GM18526 (cell line): Measurements from ENCODE around the gene FN1.

Experiments
- POLR2A ChIP-seq: IDR thresholded peaks from 3 replicates; pipeline ENCODE4 v1.6.1; 2011; ENCODE audit not compliant: insufficient read length; ENCODE audit errors: extremely low read depth

FN1 gene

DNA sequence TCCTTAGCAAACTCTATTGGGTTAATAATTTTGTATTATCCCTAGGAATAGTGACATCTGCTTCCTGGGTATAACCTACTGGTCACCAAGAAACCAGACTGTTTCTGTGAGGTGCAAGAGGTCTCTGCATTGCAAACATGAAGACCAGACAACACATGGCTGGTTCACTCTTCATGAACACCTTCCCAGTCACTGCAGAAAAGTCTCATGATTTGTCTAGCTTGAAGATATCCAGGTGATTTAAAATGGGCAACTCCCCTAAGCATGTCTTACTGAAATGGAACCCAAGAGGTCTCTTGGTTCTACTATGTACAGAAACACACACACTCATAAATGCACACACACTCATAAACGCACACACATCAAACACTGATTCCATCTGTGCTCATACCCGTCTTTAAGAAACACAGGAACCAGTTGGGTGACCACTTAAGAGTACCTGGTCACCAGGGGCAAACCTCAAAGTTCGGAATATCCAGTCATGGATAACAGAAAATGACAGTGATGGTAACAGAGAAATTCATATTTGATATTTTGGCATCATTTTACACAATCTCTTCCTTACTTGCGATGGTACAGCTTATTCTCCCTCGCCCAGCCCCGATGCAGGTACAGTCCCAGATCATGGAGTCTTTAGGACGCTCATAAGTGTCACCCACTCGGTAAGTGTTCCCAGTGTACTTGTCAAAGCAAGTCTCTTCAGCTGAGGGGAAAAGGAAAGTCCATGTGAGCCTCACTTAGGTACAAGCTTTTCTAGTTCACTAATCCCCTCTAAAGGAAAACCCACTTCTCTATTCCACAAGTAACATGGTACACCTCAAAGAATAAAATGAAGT lies 2.9 kb downstream of the FN1 start:
- no peak for TF ChIP-seq POLR2A

DNA sequence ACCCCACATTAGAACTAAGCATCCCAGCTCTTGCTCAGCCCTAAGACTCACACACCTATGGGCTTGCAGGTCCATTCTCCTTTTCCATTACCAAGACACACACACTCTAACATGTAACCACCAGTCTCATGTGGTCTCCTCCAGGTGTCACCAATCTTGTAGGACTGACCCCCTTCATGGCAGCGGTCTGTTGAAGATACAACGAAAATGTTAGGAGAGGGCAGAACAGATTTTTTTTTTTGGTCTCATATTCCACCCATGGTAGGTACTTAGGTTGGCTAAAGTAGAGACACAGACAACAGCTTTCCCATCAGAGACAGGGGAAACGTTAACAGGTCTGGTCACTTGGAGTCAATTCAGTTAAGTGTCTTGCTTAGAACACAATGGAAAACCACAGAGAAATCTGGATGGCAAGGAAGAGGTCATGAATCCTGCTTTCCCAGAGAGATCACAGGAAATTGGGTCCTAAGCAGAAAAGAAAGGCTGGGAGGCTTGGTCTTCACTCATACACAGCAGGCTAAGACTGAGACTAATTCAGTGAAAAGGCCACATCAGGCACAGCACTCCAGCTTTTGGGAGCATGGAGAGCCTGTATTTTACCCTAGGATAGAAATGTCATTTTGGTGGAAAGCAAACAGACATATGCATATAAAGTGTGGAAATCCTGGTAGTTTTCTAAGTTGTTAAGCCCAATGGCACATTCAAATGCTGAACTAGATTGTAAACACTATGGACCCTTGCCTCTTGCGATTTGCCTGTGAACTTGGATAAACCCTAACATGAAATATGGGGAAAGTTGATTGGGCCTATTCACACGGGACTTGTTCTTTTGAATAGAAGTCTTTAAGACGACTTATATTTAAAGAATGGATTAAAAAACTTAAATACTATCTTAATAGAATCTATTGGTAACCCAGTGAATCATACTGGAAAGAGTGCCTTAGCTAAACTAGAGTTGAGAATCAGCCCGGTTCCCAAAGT lies 3.8 kb downstream of the FN1 start:
- TF ChIP-seq POLR2A: no peak

DNA sequence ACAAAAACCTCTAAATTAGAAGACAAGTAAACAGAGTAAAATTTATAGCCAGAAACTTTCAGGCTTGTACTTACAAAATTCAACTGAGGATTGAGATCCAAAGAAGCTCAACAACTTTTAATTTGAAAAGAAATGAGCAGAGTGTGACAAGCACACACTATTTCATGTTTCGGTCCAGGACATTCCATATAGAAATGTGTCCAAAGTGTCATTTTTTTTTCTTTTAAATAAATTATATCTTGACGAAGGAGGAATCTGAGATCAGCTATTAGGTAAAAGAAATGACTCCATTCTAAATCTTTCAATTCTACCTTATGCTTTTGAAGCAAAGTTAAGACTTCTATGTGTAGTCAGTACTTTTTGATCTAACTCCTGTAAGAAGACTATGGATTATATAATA lies 4.6 kb downstream of the FN1 start:
- TF ChIP-seq POLR2A: no peak

DNA sequence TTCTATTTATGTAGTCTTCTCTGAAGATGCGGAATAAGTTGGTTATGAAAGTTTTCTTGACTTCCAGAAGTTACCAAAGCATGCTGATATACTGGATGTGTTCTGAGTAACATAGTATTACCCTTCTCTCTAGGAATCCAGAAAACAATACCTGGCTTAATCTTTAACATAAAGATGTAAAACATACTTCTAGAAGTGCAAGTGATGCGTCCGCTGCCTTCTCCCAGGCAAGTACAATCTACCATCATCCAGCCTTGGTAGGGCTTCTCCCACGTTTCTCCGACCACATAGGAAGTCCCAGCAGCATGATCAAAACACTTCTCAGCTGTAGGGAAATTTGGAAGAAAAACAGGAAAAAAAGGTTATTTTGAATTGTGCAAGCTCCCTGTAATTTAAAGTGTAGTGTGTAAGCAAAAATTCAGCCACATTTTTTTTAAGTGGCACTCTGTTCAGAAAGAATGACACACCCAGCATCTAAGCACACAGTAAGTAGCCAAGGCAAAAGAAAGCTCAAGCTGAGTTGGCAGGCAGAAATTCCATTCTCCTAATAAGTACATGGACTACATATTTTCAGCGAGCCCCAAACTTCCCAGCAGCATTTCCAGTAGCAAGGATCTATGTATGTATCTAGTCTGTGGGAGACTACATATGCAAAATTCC lies 5.2 kb downstream of the FN1 start:
- TF ChIP-seq POLR2A: no peak

DNA sequence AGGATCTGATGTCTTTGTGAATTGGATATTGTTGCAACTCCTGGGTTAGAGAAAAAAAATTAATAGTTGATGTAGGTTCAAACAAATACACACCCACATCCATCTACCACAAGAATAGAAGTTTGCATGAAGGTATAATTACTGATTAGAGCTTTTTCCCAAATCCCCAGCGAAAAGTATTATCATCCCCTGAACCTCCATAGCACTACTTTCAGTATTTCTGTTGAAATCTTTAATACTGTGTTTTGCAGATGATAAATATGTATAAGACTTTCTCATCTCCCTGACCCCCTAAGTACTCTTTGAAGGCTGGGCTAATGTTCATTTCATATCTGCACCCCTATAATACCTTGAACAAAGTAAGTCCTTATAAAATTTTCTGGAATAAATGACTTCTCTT lies 6.4 kb downstream of the FN1 start:
- TF ChIP-seq POLR2A: no peak

DNA sequence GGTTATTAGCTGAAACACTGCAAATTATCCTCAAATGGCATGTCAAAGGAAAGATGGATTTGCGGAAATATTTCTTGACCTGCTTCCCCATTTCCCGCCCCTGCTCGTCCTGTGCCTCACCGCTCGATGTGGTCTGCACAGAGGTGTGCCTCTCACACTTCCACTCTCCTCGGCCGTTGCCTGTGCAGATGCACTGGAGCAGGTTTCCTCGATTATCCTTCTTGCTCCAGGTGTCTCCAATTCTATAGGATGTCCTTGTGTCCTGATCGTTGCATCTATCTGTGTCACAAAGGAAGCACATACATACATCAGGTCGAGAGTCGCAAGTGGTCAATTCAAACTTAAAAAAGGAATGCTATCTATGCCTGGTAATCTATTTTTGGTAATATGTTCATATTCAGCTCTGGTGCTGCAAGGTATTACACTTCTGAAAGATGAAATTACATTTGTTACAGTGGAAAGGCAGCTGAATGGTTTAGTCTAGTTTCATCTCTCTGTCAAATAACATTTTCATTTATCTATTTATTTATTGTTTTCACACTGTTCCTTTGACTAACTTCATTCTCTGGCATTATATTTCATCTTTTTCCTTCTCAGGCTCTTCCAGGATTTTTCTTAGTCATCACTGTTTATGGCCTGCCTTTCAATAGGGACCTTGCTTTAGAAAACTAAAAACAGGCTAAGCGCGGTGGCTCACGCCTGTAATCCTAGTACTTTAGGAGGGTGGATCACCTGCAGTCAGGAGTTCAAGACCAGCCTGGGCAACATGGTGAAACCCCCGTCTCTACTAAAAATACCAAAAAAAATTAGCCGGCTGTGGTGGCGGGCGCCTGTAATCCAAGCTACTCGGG lies 7.6 kb downstream of the FN1 start:
- TF ChIP-seq POLR2A: no peak

DNA sequence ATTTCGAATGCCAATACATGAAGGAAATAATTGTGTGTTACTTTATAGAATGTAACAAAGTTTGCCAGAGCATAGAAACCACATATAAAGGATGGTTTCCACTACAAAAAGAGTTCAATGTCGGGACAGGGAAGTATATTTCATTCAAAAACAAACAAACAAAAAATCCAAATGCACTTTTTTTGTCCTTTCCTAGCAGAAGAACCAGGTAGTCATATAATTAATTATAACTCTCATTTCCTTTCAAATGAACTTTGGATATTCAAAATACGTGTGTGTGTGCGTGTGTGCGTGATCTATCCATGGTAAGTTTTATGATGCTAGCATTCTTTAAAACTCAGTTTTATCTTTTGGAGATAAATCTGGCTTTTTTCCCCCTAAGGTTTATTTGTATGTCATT lies 8.3 kb downstream of the FN1 start:
- TF ChIP-seq POLR2A: no peak

DNA sequence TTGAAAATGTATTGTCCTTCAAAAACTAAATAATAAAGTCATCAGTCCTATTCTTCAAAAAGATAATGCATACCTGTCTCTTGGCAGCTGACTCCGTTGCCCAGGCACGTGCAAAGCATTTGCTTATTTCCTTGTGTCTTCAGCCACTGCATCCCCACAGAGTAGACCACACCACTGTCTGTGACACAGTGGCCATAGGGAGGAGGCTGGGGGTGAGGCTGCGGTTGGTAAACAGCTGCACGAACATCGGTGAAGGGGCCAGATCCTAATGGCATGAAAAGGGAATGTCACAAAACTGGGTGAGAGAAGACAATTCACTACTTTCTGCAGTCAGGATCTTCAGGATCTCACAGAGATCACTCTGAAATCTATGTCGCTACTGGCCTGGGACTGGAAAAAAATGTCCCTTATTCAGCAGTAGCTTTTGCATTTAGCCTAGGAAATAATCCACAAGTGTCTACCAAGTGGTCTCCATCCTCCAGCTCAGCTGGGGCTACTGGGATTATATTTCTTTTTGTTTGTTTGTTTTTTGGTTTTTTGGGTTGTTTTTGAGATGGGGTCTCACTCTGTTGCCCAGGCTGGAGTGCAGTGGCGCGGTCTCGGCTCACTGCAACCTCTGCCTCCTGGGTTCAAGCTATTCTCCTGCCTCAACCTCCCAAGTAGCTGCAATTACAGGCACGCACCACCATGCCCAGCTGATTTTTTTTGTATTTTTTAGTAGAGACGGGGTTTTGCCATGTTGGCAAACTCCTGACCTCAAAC lies 10.7 kb downstream of the FN1 start:
- TF ChIP-seq POLR2A: no peak

DNA sequence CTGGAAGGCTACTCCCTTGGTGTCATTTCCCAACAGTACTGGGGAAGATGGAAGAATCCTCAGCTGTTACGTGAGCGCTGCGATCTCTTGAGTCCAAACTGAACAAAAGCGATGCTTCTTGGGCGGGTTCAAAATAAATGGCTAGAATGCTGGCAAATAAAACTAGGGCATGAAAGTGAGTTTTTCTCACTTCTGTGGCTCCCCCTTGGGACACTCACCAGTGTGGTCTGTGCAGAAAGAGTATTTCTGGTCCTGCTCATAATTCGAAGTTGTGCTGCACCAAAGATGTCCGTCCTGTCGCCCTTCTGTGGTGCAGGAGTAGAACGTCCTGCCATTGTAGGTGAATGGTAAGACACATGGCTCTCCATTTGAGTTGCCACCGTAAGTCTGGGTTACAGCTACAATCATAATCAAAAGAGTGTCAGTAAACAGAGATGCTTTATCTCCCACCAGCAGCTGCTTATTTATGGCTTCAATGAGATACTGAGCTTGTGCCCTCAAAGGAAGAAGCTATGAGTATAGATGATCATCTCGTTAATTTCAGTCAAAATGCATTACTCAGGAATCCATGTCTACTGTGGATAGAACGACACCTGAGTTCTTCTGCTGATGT lies 11.8 kb downstream of the FN1 start:
- no peak for TF ChIP-seq POLR2A

DNA sequence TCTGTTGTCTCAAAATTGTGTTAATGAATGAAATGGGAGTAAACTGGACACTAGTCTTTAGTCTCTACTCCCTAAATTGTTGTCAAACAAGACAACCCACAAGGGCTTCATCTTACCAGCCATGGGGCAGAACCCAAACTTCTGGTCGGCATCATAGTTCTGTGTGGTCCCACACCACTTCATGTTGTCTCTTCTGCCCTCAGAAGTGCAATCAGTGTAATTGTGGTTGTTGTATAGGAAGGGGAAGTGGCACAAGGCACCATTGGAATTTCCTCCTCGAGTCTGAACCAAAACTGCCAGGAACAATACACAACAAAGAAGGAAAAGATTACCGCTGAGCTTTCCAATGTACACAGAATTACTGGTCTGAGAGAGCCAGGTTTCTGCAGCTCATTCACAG lies 12.6 kb downstream of the FN1 start:
- TF ChIP-seq POLR2A: no peak

DNA sequence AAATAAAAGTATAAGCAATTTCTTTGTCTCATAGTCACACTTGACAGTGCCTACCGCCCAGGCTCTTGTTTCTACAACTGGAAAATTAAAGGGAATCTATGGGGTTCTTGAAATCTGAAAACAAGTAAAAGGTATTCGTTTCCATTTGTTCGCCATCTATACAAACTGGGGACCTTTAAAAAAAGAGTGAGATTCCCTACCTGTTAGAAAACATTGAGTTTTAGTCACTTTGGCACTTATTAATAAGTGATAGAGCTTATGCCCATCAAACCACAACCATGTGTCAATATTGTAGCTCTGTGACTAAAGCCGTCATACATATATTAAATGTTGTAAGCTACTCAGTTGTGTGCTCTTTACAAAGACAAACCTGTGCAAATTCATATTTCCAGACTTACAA lies 13.2 kb downstream of the FN1 start:
- no peak for TF ChIP-seq POLR2A

DNA sequence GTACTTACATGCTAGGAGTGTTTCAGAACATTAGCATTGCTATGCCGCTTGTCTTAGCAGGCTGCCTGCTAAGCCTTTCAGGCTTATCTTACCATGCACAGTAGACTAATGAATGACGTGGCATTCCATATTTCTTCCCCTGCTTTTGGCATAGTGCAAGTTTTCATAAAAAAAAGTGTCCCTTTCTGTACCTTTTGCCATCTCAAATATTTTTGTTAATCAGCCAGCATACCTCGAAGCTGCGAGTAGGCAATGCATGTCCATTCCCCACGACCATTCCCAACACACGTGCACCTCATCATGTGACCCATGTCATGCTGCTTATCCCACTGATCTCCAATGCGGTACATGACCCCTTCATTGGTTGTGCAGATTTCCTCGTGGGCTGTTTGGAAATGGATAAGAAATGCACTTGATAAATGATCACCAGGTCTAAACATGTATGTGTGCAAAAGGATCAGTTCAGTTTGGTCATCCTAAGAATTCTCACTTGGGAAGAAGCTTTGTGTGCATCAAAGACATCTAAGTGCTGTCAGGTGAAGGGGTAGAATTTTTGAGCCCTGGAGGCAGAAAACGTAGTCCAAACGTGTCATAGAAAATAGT lies 13.9 kb downstream of the FN1 start:
- no peak for TF ChIP-seq POLR2A

DNA sequence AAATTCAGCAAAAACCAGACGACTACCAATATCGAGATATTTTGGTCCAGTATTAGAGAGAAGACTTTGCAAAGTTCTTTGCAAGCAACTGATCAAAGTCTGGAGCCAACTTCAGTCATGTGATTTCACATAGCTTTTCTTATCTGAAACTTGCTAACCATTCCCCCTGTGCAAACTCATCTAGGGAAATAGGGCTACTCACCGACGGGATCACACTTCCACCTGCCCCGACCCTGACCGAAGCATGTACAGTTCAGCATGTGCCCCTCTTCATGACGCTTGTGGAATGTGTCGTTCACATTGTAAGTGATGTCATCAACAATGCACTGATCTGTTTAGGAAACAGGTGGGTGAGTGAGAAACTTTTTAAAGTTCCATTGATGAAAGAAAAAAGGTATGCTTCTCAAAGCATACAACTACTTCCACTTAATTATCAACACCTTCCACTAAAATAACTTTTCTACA lies 15.4 kb downstream of the FN1 start:
- TF ChIP-seq POLR2A: no peak
